ENCODE measurements around the gene PAPPA2.
"Not testable (repeated sequence)": the region's sequence is repeated elsewhere in the genome, so short reads cannot be mapped to it uniquely, and the experiment has no call there.

PAPPA2 gene

DNA sequence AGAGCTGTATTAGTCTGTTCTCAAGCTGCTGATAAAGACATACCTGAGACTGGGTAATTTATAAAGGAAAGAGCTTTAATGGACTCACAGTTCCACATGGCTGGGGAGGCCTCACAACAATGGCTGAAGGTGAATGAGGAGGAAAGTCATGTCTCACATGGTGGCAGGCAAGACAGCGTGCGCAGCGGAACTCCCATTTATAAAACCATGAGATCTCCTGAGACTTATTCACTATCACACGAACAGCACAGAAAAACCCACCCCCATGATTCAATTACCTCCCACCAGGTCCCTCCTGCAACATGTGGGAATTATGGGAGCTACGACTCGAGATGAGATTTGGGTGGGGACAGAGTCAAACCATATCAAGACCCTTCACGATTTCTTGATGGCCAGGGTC is 98.8 kb downstream of the PAPPA2 start:
- H3K9ac ChIP-seq (ENCODE audit: low read depth in 1 of 2, low read length in 2 of 2); H3K36me3 ChIP-seq (ENCODE audit: control insufficient read depth in 2 of 2, insufficient read depth in 2 of 2, low read length in 2 of 2); H3K4me3 ChIP-seq (ENCODE audit: low read length in 2 of 2): not testable (repeated sequence)

DNA sequence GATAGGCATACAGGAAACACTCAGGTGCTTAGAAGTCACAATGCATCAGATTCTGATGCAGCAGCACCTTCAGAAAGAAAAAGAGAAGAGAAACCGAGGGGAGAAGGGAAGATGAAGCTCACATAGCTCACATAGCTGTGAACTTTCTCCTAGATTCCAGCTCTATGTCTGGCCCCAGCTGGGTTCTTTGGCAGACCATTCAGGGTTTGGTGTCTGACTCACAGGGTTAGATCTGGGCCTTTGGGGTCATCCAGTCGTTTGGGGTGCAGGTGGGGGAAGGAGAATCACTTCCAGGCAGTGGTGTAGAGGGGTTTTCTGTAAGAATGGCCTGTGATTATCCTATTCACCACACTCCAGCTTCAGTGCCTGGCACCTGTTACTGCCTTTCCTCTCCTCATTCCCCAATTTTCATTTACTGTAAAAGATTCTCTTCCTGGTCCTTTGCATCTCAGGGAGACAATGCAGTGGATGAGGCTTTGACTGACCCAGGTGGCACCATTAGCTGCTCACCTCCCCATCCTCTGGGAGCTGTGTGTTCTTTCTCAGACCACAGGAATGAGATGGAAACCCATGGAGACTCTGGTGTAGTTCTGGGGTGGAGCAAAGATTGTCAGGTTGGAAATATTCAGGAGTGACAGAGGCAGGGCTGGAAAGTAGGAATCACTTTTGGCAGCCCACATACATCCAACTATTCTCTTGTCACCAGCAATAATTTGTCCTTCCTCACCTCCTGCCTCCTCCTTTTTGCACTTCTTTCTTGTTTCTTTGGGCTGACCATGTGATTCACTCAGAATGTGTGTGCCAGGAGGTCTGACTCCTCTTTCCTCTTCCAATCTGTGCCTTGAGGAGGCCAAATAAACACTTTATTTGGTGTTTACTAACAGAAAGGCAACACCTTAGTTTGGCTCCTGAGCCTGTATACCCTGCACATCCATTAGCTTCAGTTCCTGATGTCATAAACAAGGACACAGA is 103.3 kb downstream of the PAPPA2 start:
- no peak overlapping the region for H3K4me3 ChIP-seq (ENCODE audit: low read length in 2 of 2)
- H3K27me3 ChIP-seq (ENCODE audit: control insufficient read depth in 2 of 2, insufficient read depth in 2 of 2, low read length in 2 of 2) = no peaks in the 10 kb centered on the region
- no peaks in the 10 kb centered on the region for H3K36me3 ChIP-seq (ENCODE audit: control insufficient read depth in 2 of 2, insufficient read depth in 2 of 2, low read length in 2 of 2)
- H3K27ac ChIP-seq (ENCODE audit: low read depth in 2 of 2, low read length in 2 of 2) = no peak overlapping the region
- H3K4me1 ChIP-seq (ENCODE audit: control insufficient read depth in 2 of 2, insufficient read depth in 2 of 2, low read length in 2 of 2) = no peaks in the 10 kb centered on the region
- H3K9me3 ChIP-seq (ENCODE audit: control insufficient read depth in 2 of 2, low read length in 2 of 2) = no peaks in the 10 kb centered on the region
- H3K9ac ChIP-seq (ENCODE audit: low read depth in 1 of 2, low read length in 2 of 2) = no peak overlapping the region

More for the DNA sequence above, 98.8 kb downstream of the PAPPA2 start:
- H3K27ac ChIP-seq (ENCODE audit: low read depth in 2 of 2, low read length in 2 of 2); H3K9me3 ChIP-seq (ENCODE audit: control insufficient read depth in 2 of 2, low read length in 2 of 2); H3K4me1 ChIP-seq (ENCODE audit: control insufficient read depth in 2 of 2, insufficient read depth in 2 of 2, low read length in 2 of 2); H3K27me3 ChIP-seq (ENCODE audit: control insufficient read depth in 2 of 2, insufficient read depth in 2 of 2, low read length in 2 of 2): not testable (repeated sequence)

DNA sequence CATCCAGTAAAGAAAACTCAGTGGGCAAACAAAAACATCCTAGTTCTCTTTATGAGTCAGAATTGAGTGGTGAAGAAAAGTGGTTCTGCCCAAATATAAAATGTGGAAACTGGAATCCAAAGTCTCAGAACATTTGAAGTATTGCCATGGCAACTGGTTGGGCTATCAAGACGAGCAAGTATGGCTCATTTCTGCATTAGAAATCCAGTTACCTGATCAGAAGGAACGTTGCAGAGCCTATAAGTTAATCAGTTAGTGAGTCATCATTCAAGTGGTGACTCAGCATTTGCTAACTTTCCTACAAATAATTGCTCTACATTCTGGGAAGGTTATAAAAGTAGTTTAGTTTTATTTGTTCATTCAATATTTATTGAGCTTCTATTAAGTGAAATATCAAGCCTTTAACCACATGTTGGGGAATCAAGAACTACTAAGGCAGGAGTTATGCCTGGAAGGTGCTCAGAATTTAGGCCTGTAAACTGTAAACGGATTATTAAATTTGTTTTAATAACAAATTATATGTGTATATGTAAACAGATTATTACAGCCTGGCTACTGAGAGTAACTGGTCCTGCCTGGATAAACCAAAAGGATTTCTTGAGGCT is 104.3 kb downstream of the PAPPA2 start:
- no peaks in the 10 kb centered on the region for H3K4me1 ChIP-seq (ENCODE audit: control insufficient read depth in 2 of 2, insufficient read depth in 2 of 2, low read length in 2 of 2)
- no peak overlapping the region for H3K4me3 ChIP-seq (ENCODE audit: low read length in 2 of 2)
- no peak overlapping the region for H3K27ac ChIP-seq (ENCODE audit: low read depth in 2 of 2, low read length in 2 of 2)
- H3K9me3 ChIP-seq (ENCODE audit: control insufficient read depth in 2 of 2, low read length in 2 of 2) = no peaks in the 10 kb centered on the region
- no peak overlapping the region for H3K9ac ChIP-seq (ENCODE audit: low read depth in 1 of 2, low read length in 2 of 2)
- no peaks in the 10 kb centered on the region for H3K27me3 ChIP-seq (ENCODE audit: control insufficient read depth in 2 of 2, insufficient read depth in 2 of 2, low read length in 2 of 2)
- no peaks in the 10 kb centered on the region for H3K36me3 ChIP-seq (ENCODE audit: control insufficient read depth in 2 of 2, insufficient read depth in 2 of 2, low read length in 2 of 2)

DNA sequence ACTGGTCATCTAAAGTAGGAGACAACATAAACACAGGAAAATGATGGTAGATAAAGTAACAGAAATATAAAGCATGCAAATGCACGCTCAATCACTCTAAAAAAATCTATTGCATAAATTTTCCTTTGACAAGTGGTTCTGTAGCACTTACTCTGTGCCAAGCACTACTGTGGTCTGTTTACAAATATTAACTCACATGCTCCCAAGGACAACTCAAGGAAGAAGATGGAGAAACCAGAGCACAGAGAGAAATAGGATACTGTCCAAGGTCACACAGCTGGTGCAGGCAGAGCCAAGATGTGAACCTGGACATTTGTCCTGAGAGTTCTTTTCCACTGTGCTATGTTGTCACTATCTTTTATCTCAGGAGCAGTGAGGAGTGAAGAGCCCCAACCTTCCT is 105.2 kb downstream of the PAPPA2 start:
- no peak overlapping the region for H3K27ac ChIP-seq (ENCODE audit: low read depth in 2 of 2, low read length in 2 of 2)
- no peak overlapping the region for H3K9ac ChIP-seq (ENCODE audit: low read depth in 1 of 2, low read length in 2 of 2)
- H3K4me3 ChIP-seq (ENCODE audit: low read length in 2 of 2) = no peak overlapping the region
- no peaks in the 10 kb centered on the region for H3K36me3 ChIP-seq (ENCODE audit: control insufficient read depth in 2 of 2, insufficient read depth in 2 of 2, low read length in 2 of 2)
- no peaks in the 10 kb centered on the region for H3K4me1 ChIP-seq (ENCODE audit: control insufficient read depth in 2 of 2, insufficient read depth in 2 of 2, low read length in 2 of 2)
- H3K9me3 ChIP-seq (ENCODE audit: control insufficient read depth in 2 of 2, low read length in 2 of 2) = no peaks in the 10 kb centered on the region
- H3K27me3 ChIP-seq (ENCODE audit: control insufficient read depth in 2 of 2, insufficient read depth in 2 of 2, low read length in 2 of 2) = no peaks in the 10 kb centered on the region

DNA sequence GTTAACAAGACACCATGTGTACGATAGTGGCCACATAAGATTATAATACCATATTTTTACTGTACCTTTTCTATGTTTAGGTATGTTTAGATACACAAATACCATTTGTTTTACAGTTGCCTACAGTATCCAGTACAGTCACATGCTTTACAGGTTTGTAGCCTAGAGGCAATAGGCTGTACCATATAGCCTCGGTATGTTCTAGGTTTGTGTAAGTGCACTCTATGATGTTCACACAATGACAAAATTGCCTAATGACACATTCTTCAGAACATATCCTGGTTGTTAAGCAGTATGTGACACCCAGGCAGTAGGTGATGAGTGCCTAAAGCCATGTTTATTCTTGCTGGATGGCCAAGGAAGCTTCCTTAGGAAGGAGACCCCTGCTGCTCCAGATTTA is 111.8 kb downstream of the PAPPA2 start:
- Histone ChIP-seq H3K4me1 (ENCODE audit: control insufficient read depth in 2 of 2, insufficient read depth in 2 of 2, low read length in 2 of 2) (no peaks in the 10 kb centered on the region), H3K27me3 (ENCODE audit: control insufficient read depth in 2 of 2, insufficient read depth in 2 of 2, low read length in 2 of 2) (no peaks in the 10 kb centered on the region), H3K9me3 (ENCODE audit: control insufficient read depth in 2 of 2, low read length in 2 of 2) (no peaks in the 10 kb centered on the region)

DNA sequence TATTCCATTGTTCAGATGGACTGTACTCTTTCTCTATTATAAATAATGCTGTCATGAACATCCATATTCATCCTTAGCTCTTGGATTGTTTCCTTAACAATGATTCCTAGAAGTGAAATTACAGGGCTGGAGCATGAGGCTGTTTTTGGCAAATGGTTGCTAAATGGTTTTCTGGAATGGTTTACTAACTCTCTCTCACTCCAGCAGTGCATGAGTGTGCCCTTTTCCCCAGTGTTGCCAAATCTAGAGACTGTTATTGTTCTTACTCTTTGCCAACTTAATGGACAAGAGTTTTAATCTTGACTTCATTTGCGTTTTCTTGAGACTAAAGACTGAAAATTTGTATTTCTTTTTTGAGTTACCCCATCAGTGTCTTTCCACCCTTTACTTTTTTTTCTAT is 113.0 kb downstream of the PAPPA2 start:
- H3K4me1 ChIP-seq (ENCODE audit: control insufficient read depth in 2 of 2, insufficient read depth in 2 of 2, low read length in 2 of 2) = no peaks in the 10 kb centered on the region
- no peak overlapping the region for H3K27ac ChIP-seq (ENCODE audit: low read depth in 2 of 2, low read length in 2 of 2)
- no peak overlapping the region for H3K9ac ChIP-seq (ENCODE audit: low read depth in 1 of 2, low read length in 2 of 2)
- no peak overlapping the region for H3K4me3 ChIP-seq (ENCODE audit: low read length in 2 of 2)
- no peaks in the 10 kb centered on the region for H3K9me3 ChIP-seq (ENCODE audit: control insufficient read depth in 2 of 2, low read length in 2 of 2)
- no peaks in the 10 kb centered on the region for H3K27me3 ChIP-seq (ENCODE audit: control insufficient read depth in 2 of 2, insufficient read depth in 2 of 2, low read length in 2 of 2)
- H3K36me3 ChIP-seq (ENCODE audit: control insufficient read depth in 2 of 2, insufficient read depth in 2 of 2, low read length in 2 of 2) = no peaks in the 10 kb centered on the region

More for the DNA sequence above, 111.8 kb downstream of the PAPPA2 start:
- Histone ChIP-seq H3K9ac (ENCODE audit: low read depth in 1 of 2, low read length in 2 of 2) (no peak overlapping the region), H3K4me3 (ENCODE audit: low read length in 2 of 2) (no peak overlapping the region), H3K27ac (ENCODE audit: low read depth in 2 of 2, low read length in 2 of 2) (no peak overlapping the region), H3K36me3 (ENCODE audit: control insufficient read depth in 2 of 2, insufficient read depth in 2 of 2, low read length in 2 of 2) (no peaks in the 10 kb centered on the region)

DNA sequence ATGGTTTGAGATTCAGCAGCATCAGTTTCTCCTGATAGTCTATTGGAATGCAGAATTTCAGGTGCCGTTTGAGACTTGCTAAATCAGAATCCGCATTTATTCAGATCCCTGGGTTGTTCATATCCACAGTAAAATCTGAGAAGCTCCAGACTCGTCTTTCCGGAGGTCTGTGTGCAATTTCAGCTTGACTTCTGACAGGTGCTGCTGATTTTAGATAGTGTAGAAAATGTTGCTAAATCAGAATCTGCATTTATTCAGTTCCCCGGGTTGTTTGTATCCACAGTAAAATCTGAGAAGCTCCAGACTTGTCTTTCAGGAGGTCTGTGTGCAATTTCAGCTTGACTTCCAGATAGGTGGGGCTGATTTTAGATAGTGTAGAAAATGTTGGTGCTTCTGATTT is 113.7 kb downstream of the PAPPA2 start:
- no peak overlapping the region for H3K27ac ChIP-seq (ENCODE audit: low read depth in 2 of 2, low read length in 2 of 2)
- no peak overlapping the region for H3K9ac ChIP-seq (ENCODE audit: low read depth in 1 of 2, low read length in 2 of 2)
- H3K27me3 ChIP-seq (ENCODE audit: control insufficient read depth in 2 of 2, insufficient read depth in 2 of 2, low read length in 2 of 2) = no peaks in the 10 kb centered on the region
- no peaks in the 10 kb centered on the region for H3K36me3 ChIP-seq (ENCODE audit: control insufficient read depth in 2 of 2, insufficient read depth in 2 of 2, low read length in 2 of 2)
- H3K4me1 ChIP-seq (ENCODE audit: control insufficient read depth in 2 of 2, insufficient read depth in 2 of 2, low read length in 2 of 2) = no peaks in the 10 kb centered on the region
- no peaks in the 10 kb centered on the region for H3K9me3 ChIP-seq (ENCODE audit: control insufficient read depth in 2 of 2, low read length in 2 of 2)
- no peak overlapping the region for H3K4me3 ChIP-seq (ENCODE audit: low read length in 2 of 2)

DNA sequence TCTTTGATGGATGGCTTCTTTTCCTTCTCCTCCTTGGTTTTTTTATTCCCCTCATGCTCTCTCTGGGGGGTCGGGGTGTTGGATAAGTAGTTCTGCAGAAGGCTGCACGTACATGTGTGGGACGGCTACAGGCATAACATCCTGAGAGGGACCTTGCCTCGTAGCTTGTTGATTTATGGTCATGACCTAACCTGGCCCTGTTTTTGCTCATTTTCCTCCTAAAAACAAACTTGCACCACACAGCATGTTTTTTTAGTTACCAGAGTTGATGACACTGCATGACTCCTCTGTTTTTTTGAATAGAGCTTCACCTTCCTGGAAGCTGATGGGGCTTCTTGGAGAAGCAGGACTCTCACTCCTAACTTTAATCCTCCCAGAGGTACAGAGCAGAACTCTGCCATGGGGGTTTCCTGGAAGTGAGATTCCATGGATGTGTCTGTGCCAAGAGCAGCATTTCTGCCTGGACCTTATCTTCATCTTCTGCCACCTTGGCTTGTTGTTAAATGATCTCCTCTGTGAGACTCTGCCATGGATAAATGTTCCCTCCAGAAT is 114.7 kb downstream of the PAPPA2 start:
- H3K27ac ChIP-seq (ENCODE audit: low read depth in 2 of 2, low read length in 2 of 2) = no peak overlapping the region
- H3K36me3 ChIP-seq (ENCODE audit: control insufficient read depth in 2 of 2, insufficient read depth in 2 of 2, low read length in 2 of 2) = no peaks in the 10 kb centered on the region
- H3K4me1 ChIP-seq (ENCODE audit: control insufficient read depth in 2 of 2, insufficient read depth in 2 of 2, low read length in 2 of 2) = no peaks in the 10 kb centered on the region
- no peak overlapping the region for H3K4me3 ChIP-seq (ENCODE audit: low read length in 2 of 2)
- no peak overlapping the region for H3K9ac ChIP-seq (ENCODE audit: low read depth in 1 of 2, low read length in 2 of 2)
- no peaks in the 10 kb centered on the region for H3K27me3 ChIP-seq (ENCODE audit: control insufficient read depth in 2 of 2, insufficient read depth in 2 of 2, low read length in 2 of 2)
- H3K9me3 ChIP-seq (ENCODE audit: control insufficient read depth in 2 of 2, low read length in 2 of 2) = no peaks in the 10 kb centered on the region

DNA sequence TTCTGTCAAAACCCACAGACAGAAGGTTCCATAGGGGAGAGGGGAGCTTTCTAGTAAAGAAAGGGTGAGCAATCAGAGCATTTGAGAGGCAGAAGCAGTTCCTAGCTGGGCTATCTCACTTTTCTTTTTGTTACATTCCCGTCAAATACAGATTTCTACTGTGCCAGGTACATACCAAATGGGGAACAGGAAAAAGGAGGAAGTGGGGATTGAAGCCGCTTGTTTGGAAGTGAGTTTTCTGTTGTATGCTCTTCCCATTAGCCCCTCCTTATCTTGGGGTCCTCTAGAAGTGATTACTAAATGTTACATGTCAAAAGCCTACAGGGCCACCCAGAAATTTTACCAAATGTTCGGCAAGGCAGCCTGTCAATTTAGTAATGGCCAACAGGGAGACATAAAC is 116.1 kb downstream of the PAPPA2 start:
- Histone ChIP-seq H3K4me1 (ENCODE audit: control insufficient read depth in 2 of 2, insufficient read depth in 2 of 2, low read length in 2 of 2) (no peaks in the 10 kb centered on the region), H3K9me3 (ENCODE audit: control insufficient read depth in 2 of 2, low read length in 2 of 2) (no peaks in the 10 kb centered on the region), H3K4me3 (ENCODE audit: low read length in 2 of 2) (no peak overlapping the region), H3K27me3 (ENCODE audit: control insufficient read depth in 2 of 2, insufficient read depth in 2 of 2, low read length in 2 of 2) (no peaks in the 10 kb centered on the region), H3K27ac (ENCODE audit: low read depth in 2 of 2, low read length in 2 of 2) (no peak overlapping the region), H3K9ac (ENCODE audit: low read depth in 1 of 2, low read length in 2 of 2) (no peak overlapping the region), H3K36me3 (ENCODE audit: control insufficient read depth in 2 of 2, insufficient read depth in 2 of 2, low read length in 2 of 2) (no peaks in the 10 kb centered on the region)

DNA sequence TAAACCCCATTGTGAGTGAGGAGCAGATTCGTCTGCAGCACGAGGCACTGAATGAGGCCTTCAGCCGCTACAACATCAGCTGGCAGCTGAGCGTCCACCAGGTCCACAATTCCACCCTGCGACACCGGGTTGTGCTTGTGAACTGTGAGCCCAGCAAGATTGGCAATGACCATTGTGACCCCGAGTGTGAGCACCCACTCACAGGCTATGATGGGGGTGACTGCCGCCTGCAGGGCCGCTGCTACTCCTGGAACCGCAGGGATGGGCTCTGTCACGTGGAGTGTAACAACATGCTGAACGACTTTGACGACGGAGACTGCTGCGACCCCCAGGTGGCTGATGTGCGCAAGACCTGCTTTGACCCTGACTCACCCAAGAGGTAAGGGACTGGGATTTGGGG is 132.2 kb downstream of the PAPPA2 start:
- Histone ChIP-seq H3K4me3 (ENCODE audit: low read length in 2 of 2) (no peak overlapping the region), H3K27ac (ENCODE audit: low read depth in 2 of 2, low read length in 2 of 2) (no peak overlapping the region), H3K4me1 (ENCODE audit: control insufficient read depth in 2 of 2, insufficient read depth in 2 of 2, low read length in 2 of 2) (no peaks in the 10 kb centered on the region), H3K9me3 (ENCODE audit: control insufficient read depth in 2 of 2, low read length in 2 of 2) (no peaks in the 10 kb centered on the region), H3K36me3 (ENCODE audit: control insufficient read depth in 2 of 2, insufficient read depth in 2 of 2, low read length in 2 of 2) (no peaks in the 10 kb centered on the region), H3K9ac (ENCODE audit: low read depth in 1 of 2, low read length in 2 of 2) (no peak overlapping the region), H3K27me3 (ENCODE audit: control insufficient read depth in 2 of 2, insufficient read depth in 2 of 2, low read length in 2 of 2) (no peaks in the 10 kb centered on the region)
